ENCODE results near the gene NEDD4L.
A peak's percentile ranks its signal among the peaks of the same experiment; 100 is the strongest.

The NEDD4L gene

GRCh38 chr18:58124475-58124874 lies 80.4 kb downstream of the NEDD4L start:
- no peak for ATAC-seq

DNA sequence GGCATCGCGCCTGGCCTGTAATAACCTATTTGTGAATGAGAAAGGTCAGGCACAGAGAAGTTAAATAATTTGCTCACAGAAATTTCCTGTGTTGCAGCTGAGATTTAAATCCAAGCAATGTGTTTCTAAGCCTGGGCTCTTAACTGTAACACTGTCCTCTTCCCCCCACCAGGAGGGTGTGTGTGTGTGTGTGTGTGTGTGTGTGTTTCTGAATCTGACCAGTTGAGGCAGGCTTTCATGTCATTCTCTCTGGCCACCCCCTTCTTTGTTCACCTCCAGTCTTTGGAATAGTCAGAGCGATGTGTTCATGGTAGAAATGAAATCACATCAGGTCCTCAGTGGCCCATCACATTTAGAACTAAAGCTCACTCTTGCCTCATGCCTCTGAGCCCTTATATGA lies 81.2 kb downstream of the NEDD4L start:
- no peak for ATAC-seq

GRCh38 chr18:58125756-58126155 lies 81.7 kb downstream of the NEDD4L start:
- ATAC-seq = no peak

DNA sequence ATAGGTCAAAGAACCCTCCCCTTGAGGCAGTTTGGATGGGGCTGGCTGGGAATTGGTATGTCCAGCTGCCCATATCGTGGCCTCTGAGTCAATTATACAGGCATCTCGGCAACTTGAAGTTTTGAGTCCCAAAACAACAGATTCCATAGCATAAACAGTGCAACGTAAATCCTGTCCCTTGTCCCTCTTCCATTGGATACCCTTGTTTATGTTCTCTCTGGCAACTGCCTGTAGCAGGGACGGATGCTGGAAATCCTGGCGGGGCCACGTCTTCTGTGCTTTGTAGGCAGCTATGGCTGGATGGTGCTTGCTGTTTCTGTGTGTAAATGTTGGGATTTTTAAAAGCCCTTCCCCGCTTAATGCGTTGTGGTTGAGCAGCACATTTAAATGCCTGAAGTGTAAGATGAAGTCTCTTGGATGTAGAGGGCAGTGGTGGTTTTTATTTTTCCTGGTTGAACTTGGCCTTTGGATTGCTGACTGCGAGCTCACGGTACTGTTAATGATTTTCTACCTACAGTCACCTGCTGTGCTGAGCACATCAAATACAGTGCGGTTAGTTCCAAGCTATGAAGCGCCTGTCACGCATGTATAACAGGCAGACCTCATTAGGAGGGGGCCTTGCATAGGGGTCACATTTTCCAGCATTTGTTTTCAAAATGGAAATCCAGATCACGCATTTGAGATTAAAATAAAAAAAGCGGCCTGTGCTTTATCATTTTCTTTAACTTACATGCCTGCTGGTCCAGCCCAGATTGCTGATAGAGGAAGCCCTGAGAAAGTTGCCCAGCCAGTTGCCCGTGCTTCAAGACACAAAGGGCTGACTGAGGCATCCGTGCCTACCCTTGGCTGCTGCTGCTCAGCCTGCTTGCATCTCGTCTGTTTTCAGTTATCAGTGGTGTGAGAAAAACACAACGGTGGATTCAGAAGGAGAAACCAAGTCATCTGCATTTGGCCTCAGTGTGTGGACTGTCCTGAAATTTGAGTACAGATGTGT lies 84.7 kb downstream of the NEDD4L start:
- ATAC-seq = no peak

DNA sequence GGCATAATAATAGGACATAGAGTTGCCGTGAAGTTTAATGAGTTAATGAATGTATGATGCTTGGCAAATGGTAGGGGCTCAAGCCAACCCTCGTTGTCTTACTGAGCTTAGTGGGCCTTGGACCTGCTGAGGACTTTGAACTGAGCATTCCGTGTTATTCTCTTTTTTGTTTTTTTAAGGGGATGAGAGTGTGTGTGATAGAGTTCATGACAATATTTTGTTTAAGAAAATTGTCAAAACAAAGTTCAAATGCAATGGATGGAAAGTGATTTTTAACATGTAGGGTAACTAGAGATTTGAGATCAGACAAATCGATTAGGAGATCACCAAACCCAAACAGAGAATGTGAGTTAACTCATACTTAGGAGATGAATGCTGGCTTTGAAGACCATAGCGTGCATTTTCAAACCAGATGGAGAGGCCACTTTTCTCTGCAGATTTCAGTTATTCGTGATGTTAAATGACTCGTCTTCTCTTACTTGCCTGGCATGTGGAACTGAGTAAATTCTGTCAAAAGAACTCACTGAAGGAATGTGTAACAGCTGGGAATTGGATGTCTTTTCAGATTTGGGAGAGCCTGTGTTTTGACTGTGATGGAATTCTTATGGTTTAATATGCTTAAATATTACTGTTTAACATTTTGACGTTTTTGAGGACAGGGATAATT lies 88.7 kb downstream of the NEDD4L start:
- no peak for ATAC-seq

DNA sequence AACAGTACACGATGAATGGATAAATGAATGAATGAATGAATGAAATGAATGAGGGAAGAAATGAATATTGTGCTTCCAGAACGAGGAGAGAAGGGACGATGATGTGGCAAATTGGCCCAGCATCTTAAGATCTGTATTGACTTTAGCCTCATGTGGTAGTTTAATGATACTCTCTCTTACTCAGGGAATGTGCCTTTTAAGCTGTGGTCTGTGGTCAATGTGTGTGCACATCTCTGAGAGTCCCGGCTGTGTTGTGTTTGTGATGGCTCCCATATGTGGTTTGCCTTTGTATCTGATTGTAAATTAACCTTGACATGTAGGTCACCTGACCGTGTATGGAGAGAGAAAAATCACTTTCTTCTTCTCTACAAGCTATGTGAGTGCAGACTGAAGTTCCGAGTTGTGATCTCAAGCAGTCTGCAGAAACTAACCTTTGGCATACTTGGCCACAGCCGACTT lies 91.2 kb downstream of the NEDD4L start:
- ATAC-seq = peak; percentile 46 to 70

DNA sequence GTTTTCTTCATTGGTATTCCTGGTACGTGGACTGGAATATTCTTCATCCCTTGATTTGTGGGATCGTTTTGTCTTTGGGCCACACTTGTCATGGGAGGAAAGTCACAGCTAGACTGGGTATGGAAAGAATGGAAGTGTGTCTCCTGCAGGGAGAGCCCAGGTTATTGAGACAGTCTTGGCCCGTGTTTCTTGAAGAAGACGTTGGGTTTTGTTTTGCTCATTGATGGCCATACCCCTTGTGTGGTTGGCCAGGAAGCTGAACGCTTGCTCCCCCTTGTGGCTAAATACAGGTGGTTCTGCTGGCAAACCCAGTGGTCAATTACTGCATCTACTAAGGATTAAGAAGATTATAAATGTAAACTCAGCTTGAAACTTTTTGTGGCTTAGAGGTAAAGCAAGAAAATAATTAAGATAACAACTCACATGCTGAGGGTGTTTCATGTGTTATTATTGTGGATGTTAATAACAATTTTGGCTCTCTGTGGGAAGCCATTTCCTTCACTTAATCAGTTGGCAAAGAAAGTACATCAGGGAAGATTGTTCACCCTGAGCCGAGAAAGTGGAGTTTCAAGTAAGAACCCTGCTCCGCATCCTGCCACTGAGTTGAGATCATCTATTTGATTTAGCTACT lies 91.8 kb downstream of the NEDD4L start:
- peak; percentile 61 to 65 for ATAC-seq

- ATAC-seq = no peak
Measured at GRCh38 chr18:58136879-58137278, 92.9 kb downstream of the NEDD4L start.

DNA sequence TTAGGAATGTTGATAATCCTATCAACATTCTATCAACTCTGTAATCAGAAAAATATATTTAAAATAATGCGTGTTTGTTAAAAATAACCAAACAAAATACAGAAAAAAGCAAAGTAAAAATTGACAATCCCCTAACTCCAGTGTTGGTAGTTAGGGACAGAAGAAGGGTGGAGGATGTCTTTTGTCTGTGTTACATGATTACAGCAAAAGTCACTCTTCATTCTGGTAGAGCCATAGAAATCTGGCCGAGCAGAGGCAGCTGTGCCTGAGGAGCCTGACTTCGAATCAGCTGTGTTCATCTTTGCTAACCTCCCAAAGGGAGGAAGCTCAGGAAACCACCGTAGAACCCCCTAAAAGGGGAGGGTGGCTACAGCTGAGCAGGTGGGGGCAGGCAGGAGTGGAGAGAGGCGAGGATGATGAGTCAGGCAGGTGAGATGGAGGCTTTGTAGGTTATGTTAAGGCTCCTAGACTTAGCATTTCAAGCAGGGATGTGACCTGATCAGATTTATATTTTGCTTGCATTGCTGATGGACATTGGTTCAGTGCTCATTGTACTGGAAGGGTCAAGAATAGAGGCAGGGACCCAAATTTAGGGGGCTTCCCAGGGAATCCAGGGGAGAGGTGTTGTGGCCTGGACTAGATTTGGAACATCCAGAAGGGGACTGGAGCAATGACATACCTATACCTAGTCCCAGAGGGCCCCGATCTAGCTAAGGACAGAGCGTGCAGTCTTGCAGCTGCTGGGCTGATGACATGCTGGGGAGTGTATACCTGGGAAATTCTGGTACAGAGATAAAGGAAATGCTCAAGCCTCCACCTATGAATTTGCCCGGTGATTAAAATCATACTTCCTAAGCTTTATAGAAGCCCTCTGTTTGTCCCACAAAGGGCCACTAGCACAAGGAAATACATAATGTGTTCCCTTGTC lies 95.7 kb downstream of the NEDD4L start:
- no peak for ATAC-seq

DNA sequence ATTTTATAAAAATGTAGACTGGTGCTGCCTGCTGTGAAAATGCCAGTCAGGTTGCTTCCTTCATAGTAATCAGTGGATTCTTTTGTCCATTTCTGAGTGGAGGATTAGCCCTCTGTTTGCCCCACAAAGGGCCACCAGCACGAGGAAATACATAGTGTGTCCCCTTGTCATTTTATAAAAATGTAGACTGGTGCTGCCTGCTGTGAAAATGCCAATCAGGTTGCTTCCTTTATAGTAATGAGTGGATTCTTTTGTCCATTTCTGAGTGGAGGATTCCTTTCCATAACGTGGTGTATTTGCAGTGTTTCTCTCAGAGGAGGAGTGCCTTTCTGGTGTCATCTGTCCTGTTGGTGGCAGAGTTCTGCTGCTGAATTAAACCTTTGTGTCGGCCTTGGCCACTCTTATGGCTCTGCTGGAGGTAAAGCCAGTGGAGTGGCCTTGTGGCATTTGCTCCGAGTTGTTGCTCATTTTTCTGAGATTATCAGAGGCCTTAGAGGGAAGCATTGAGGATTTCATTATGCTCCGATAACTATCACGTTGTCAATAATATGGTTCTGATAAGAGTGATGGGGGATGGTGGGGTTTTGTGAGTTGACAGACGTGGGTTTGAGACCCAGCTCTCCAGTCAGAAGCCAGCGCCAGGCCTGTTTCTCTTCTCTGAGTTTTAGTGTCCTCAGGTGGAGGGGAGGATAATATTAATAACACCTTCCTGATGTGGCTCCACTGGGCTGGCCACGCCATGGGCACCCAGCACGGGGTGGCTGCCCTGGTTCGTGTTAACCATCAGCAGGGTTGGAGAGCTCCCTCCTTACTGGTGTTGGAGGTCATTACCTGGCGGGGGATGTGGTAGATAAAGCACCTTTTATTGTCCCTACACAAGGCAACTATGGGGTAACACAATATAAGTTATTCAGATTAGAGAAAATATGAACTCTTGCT lies 96.6 kb downstream of the NEDD4L start:
- ATAC-seq = no peak

- ATAC-seq = no peak
Measured at GRCh38 chr18:58143386-58143785, 99.4 kb downstream of the NEDD4L start.

DNA sequence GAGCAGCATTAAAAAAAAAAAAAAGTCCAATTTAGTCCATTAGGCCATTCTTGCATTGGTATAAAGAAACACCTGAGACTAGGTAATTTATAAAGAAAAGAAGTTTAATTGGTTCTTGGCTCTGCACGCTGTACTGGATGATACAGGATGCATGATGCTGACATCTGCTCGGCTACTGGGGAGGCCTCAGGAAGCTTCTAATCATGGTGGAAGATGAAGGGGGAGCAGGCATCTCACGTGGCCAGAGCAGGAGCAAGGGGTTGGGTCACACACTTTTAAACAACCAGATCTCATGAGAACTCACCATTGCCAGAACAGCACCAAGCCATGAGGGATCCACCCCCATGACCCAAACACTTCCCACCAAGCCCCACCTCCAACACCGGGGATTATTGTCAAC lies 100.1 kb downstream of the NEDD4L start:
- ATAC-seq = no peak

- no peak for ATAC-seq
Measured at GRCh38 chr18:58144671-58145285, 100.8 kb downstream of the NEDD4L start.

DNA sequence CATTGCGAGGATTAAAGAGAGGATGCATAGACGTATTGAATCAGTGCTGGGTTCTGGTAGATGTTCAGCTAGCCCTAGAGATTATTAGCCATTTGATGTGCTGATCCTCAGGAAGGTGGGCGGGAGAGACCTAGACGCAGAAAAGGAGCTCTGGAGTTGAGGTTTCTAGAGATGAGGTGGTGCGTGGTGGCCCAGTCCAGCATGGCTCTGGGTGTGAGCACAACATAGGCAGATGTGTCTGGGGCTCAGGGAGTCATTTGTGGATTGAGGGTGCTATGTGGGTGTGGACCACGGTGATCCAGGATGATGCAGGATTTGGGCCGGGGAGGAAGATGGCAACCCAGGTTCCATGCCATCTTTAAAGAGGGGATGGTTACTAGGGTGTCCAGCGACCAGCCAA lies 102.1 kb downstream of the NEDD4L start:
- ATAC-seq = no peak

DNA sequence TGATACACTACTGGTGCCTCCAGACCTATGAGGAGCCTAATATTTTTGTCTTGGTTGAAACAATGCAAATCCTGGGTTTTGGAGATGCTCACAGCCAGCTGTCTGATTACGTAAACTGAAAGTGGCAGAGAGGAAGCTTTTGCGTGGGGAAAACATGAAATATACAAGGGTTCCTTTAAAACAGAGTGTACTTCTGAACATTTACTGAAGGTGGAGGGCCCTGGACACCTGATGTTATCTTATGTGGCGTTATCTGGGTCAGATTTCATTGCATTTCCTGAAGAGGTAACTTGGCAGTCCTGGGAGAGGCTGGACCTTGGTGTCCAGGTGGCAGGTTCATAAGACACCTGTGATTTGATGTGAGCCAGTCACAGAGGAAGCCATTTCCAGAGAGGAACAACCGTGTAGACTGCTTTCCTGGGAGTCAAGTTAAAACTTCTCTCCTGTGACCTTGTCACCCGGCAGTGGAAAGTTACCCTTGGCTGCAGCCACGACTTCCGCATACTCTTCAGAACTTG lies 105.0 kb downstream of the NEDD4L start:
- ATAC-seq = no peak

DNA sequence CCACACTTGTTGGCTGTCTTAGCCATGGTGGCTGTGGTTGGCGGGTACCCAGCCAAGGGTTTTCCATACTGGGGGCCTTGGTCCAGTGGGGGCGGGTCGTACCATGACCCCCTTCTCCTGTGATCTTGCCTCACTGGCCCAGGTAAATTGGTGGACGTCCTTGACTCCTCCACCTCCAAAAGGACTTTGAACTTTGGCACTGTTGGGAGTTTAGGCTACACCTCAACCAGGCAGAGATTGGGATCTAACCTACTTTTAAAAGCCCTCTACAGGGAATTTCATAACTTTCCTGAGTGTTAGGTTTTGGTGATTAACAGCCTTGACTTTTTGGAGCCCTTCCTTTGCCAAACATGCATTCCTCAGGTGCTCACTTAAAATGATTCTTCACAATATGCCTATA lies 106.7 kb downstream of the NEDD4L start:
- ATAC-seq = no peak

- ATAC-seq = no peak
Measured at GRCh38 chr18:58152216-58152615, 108.2 kb downstream of the NEDD4L start.

DNA sequence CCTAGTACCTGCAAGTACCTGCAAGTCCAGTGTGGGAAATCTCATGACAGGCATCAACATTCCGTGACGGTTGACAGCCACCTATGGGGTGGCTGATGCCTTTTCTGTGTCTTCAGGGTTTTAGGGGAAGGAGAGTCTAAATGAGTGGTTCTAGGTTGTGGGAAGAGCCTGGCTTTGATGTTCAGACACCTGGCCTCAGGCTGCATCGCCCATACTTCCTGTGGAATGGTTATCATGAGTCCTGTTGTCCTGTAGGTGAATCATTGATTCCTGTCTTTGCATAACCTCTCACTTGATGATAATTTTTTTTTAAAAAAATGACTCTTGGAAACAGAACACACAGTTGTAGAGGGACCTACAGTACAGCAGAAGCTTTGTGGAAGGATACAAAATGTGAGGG lies 108.9 kb downstream of the NEDD4L start:
- ATAC-seq = no peak

DNA sequence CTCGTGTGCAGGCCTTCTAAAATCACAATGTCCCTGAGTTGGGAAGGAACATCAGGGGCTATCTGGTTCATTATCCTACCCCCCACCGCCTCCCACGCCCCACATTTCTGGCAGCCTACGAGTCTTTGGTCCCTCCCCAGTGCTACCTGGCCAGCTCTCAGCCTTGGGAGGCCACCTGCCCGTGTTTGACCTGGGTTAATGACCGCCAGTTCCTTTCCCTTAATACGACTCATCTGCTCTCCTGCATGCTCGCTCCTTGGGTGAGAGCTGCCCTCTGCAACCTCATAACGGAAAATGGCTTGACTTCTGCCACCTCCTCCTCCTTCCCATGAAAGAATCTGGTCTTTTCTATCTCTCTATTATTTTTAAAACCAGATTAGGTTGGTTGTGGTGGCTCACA lies 112.5 kb downstream of the NEDD4L start:
- no peak for ATAC-seq

- ATAC-seq = no peak
Measured at GRCh38 chr18:58157237-58157636, 113.2 kb downstream of the NEDD4L start.

Measured in activated CD4-positive, CD25-positive, alpha-beta regulatory T cell treated with anti-CD3 and anti-CD28 coated beads, Interleukin-2, amount 50 U/mL, for 24 hours (primary cell).